GM18951 (cell line): ENCODE results near the gene LMCD1.

Experiments
- POLR2A ChIP-seq: IDR thresholded peaks from 4 replicates; pipeline ENCODE4 v1.6.1; 2011; ENCODE audit warnings: mild to moderate bottlenecking; ENCODE audit not compliant: insufficient read length, insufficient read depth; ENCODE audit errors: extremely low read depth
- in situ Hi-C: fragments of 300-500 bp; cut with MboI; formaldehyde crosslinking; loops from one replicate; pipeline ENCODE4 v1.12.0; 2022; ENCODE audit warnings: low sequenced_read_pairs, mixed read lengths, inconsistent platforms; ENCODE audit not compliant: unreplicated experiment

The LMCD1 gene

DNA sequence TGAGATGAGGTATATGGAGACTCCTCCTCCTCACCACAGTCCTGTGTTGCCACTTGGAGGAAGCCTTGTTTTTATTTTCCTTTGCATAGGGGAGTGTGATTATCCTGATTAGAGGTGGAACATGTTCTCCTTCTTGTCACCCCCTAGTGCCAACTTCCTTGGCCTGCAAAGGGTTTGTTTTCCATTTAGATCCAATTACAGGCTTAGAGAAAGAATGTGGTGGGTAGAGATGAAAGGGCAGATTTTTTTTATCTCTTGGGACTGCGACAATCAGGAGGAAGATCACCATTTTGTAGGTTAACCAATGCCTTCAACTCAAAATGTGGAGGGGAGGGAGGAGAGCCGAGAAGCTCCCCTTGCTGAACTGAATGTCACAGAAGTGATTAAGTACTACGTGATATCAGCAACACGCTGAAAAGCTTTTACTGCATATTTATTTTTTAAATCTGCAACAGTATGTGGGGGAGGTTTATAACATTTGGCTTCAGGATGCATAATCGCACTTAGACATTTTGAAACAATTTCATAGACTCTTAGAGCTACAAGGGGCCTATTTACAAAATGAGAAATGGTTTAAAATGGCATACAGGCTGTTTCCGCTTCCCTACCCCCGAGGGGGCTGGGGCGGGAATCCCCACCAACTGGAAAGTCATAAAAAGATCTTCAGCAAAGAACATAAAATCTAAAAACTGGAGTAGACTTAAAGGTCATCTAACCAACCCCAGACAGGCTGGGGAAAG, 2.4 kb downstream of the LMCD1 start:
- TF ChIP-seq POLR2A = no peak
- in situ Hi-C loops = no loop called here

GRCh38 chr3:8504611-8504973, 3.0 kb downstream of the LMCD1 start:
- in situ Hi-C loops = no loop called here

GRCh38 chr3:8505621-8506020, 4.0 kb downstream of the LMCD1 start:
- no peak for TF ChIP-seq POLR2A
- in situ Hi-C loops = no loop called here

More at GRCh38 chr3:8504611-8504973, 3.0 kb downstream of the LMCD1 start:
- no peak for TF ChIP-seq POLR2A

- in situ Hi-C loops = no loop called here
- no peak for TF ChIP-seq POLR2A
These were observed 5.0 kb downstream of the LMCD1 start for GRCh38 chr3:8506571-8507061.

GRCh38 chr3:8507496-8507895, 5.9 kb downstream of the LMCD1 start:
- in situ Hi-C loops = no loop called here
- TF ChIP-seq POLR2A = no peak

- no peak for TF ChIP-seq POLR2A
- in situ Hi-C loops = no loop called here
These were observed 8.3 kb downstream of the LMCD1 start for GRCh38 chr3:8509961-8510360.

GRCh38 chr3:8512234-8512633, 10.6 kb downstream of the LMCD1 start:
- no peak for TF ChIP-seq POLR2A
- in situ Hi-C loops = no loop called here

- TF ChIP-seq POLR2A = no peak
- in situ Hi-C loops = no loop called here
These were observed 14.5 kb downstream of the LMCD1 start for GRCh38 chr3:8516047-8516661.

GRCh38 chr3:8516783-8517182, 15.2 kb downstream of the LMCD1 start:
- no peak for TF ChIP-seq POLR2A
- in situ Hi-C loops = no loop called here

DNA sequence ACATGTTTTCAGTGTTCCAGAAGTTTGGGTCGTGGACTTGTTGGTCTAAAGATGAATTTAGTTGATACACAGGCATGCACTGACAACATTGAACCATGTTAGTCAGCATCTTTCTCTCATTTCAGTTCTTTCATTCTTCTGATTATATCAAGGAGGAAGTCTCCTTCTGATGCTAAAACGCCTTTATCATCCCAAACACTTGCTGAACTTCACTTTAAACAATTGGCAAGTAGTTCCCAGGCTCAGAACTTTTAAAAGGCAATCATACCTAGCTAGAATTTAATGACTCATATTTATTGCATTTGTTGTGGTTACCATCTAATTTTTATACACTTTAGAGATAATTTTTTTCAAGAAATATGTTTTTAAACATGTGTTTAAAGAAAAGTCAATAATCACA, 15.9 kb downstream of the LMCD1 start:
- TF ChIP-seq POLR2A = no peak
- in situ Hi-C loops = no loop called here

DNA sequence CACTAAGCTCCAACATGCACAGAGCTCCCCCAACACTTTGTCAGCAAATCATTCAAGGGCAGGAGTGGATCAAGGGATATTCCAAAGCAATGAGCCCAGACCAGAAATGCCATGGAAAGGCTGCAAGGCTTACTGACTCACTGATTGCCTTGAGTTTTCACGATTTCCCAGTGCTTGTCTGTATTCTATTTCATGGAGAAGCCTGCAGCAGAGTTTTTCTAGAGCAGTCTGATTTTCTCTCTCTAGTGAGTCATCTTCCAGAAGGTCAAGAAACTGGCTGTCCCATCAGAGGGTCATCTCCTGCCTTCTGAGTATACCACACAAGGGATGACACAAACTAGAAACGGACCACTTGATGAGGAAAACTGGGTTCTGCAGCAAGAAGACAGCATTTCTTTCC, 16.5 kb downstream of the LMCD1 start:
- no peak for TF ChIP-seq POLR2A
- in situ Hi-C loops = no loop called here

GRCh38 chr3:8519156-8519555, 17.5 kb downstream of the LMCD1 start:
- TF ChIP-seq POLR2A = no peak
- in situ Hi-C loops = no loop called here

GRCh38 chr3:8519774-8520448, 18.3 kb downstream of the LMCD1 start:
- TF ChIP-seq POLR2A = no peak
- in situ Hi-C loops = no loop called here

DNA sequence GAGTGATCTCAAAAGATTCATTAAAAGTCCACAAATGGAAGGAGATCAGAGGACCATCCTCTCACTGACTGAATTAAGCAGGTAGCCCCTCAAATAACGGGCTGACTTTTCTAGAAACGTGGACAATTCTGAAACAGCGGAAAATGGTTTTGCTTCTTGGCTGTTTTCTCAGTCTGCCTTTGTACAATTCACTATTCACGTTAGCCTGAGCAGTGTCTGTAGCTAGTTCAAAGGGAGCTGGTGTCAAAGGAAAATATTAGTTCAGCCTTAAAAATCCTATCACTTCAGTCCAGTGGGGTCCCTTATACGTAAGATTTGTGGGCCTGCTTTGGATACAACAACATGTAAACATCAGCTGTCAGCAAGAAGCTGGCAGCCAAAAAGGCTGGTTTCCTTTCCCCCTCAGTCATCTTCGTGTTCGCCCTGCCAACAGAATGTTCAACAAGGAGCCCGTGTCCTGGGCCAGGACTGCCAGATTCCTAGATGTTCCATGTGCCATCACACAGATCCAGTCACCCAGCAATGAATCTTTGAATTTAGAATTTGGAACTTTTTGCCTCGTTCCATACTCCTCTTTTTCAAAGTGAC, 19.3 kb downstream of the LMCD1 start:
- no peak for TF ChIP-seq POLR2A
- in situ Hi-C loops = no loop called here

GRCh38 chr3:8523041-8523440, 21.4 kb downstream of the LMCD1 start:
- no peak for TF ChIP-seq POLR2A
- in situ Hi-C loops = no loop called here
